HEK293 (cell line): ENCODE data around the gene NCL.

Source experiments
- CTCF ChIA-PET: fragments of 350-600 bp; formaldehyde crosslinking; extraction: SDS; loops from one replicate; lab custom pipeline; 2021; ENCODE audit warnings: antibody characterized with exemption; lab: Yijun Ruan, JAX
- POLR2A ChIA-PET: fragments of 300-600 bp; formaldehyde crosslinking; extraction: SDS; loops from one replicate; lab custom pipeline; 2020; ENCODE audit warnings: antibody characterized with exemption, inconsistent platforms; lab: Yijun Ruan, JAX
- H3K27ac ChIP-seq: fragments of 200-500 bp; sonication (Bioruptor generic); 2 replicates; pipeline ENCODE4 v1.5.1; 2014; ENCODE audit warnings: low read depth, low read length, control low read depth, inconsistent platforms; ENCODE audit errors: extremely low read depth
- H3K36me3 ChIP-seq, 2 experiments: fragments of 200-500 bp in 1 of 2; sonication (Bioruptor generic) in 1 of 2; 1 replicate in 1 of 2; 2 replicates in 1 of 2; pipeline ENCODE4 v1.5.1; 2014 to 2017; ENCODE audit warnings: inconsistent platforms in 2 of 2, low read length in 2 of 2; ENCODE audit not compliant: control insufficient read depth in 2 of 2, insufficient read depth in 1 of 2
- H3K4me1 ChIP-seq: fragments of 200-500 bp; sonication (Bioruptor generic); 2 replicates; pipeline ENCODE4 v1.5.1; 2014; ENCODE audit warnings: mild to moderate bottlenecking, low read length, inconsistent platforms; ENCODE audit not compliant: control insufficient read depth, insufficient read depth
- H3K4me3 ChIP-seq: 2 replicates; pipeline ENCODE4 v1.5.1; 2011; ENCODE audit warnings: low read depth, mild to moderate bottlenecking, control low read depth, low read length, moderate library complexity
- H3K9me3 ChIP-seq: fragments of 200-500 bp; sonication (Bioruptor generic); 2 replicates; pipeline ENCODE4 v1.5.1; 2014; ENCODE audit warnings: low read depth, low read length, inconsistent platforms; ENCODE audit not compliant: control insufficient read depth, insufficient read depth
- GLIS2 ChIP-seq: fragments of 450-650 bp; formaldehyde crosslinking; IDR thresholded peaks from 2 replicates; pipeline ENCODE4 v1.5.1; 2016; ENCODE audit warnings: missing biosample characterization, missing genetic modification characterization
- INSM2 ChIP-seq: fragments of 450-650 bp; formaldehyde crosslinking; IDR thresholded peaks from 2 replicates; pipeline ENCODE4 v1.5.1; 2016; ENCODE audit warnings: missing biosample characterization, missing genetic modification characterization
- KLF16 ChIP-seq: fragments of 450-650 bp; formaldehyde crosslinking; IDR thresholded peaks from 2 replicates; pipeline ENCODE4 v1.5.1; 2017; ENCODE audit warnings: missing biosample characterization, missing genetic modification characterization
- ZEB2 ChIP-seq: fragments of 450-650 bp; formaldehyde crosslinking; IDR thresholded peaks from 2 replicates; pipeline ENCODE4 v1.5.1; 2016; ENCODE audit warnings: missing biosample characterization, missing genetic modification characterization
- ZNF184 ChIP-seq: fragments of 450-650 bp; IDR thresholded peaks from 2 replicates; pipeline ENCODE4 v1.5.1; 2018; ENCODE audit warnings: missing biosample characterization, mild to moderate bottlenecking, missing genetic modification characterization
- ZNF274 ChIP-seq, 2 experiments: fragments of 200-500 bp in 1 of 2; fragments of 450-650 bp in 1 of 2; sonication (Bioruptor generic) in 1 of 2; formaldehyde crosslinking in 1 of 2; IDR thresholded peaks; 2 replicates each; pipeline versions ENCODE4 v1.5.1 to v1.6.1; 2014 to 2016; ENCODE audit warnings: borderline replicate concordance in 1 of 2, inconsistent platforms in 1 of 2, low read length in 1 of 2, missing biosample characterization in 1 of 2, missing genetic modification characterization in 1 of 2
- ZNF302 ChIP-seq: fragments of 450-650 bp; formaldehyde crosslinking; IDR thresholded peaks from 2 replicates; pipeline ENCODE4 v1.5.1; 2016; ENCODE audit warnings: missing biosample characterization, missing genetic modification characterization, low read depth
- ZNF341 ChIP-seq: fragments of 450-650 bp; formaldehyde crosslinking; IDR thresholded peaks from 2 replicates; pipeline ENCODE4; 2016; ENCODE audit warnings: low read depth, missing biosample characterization, missing genetic modification characterization
- ZNF394 ChIP-seq: fragments of 450-650 bp; formaldehyde crosslinking; IDR thresholded peaks from 2 replicates; pipeline ENCODE4 v1.5.1; 2016; ENCODE audit warnings: missing biosample characterization, missing genetic modification characterization, mild to moderate bottlenecking, moderate library complexity, borderline replicate concordance
- ZNF544 ChIP-seq: fragments of 450-650 bp; formaldehyde crosslinking; IDR thresholded peaks from 2 replicates; pipeline ENCODE4 v1.5.0; 2017; ENCODE audit warnings: missing biosample characterization, missing genetic modification characterization
- ZNF548 ChIP-seq: fragments of 450-650 bp; formaldehyde crosslinking; IDR thresholded peaks from 2 replicates; pipeline ENCODE4 v1.5.1; 2016; ENCODE audit warnings: missing biosample characterization, missing genetic modification characterization
- ZNF561 ChIP-seq: fragments of 450-650 bp; IDR thresholded peaks from 2 replicates; pipeline ENCODE4 v1.5.1; 2018; ENCODE audit warnings: missing biosample characterization, missing genetic modification characterization, borderline replicate concordance
- ZNF677 ChIP-seq: fragments of 450-650 bp; IDR thresholded peaks from 2 replicates; pipeline ENCODE4 v1.5.0; 2018; ENCODE audit warnings: missing biosample characterization, mild to moderate bottlenecking, missing genetic modification characterization, moderate library complexity
- TF ChIP-seq, protein P1 (sequence below): fragments of 450-650 bp; formaldehyde crosslinking; IDR thresholded peaks from 2 replicates; pipeline ENCODE4 v1.5.1; 2016; ENCODE audit warnings: missing biosample characterization, missing genetic modification characterization, borderline replicate concordance
- TF ChIP-seq, protein P2 (sequence below): sonication (generic); formaldehyde crosslinking; IDR thresholded peaks from 2 replicates; pipeline ENCODE4 v1.8.1; 2022; ENCODE audit warnings: mild to moderate bottlenecking, moderate library complexity, missing genetic modification reagents
- TF ChIP-seq, protein P3 (sequence below): fragments of 450-650 bp; formaldehyde crosslinking; IDR thresholded peaks from 2 replicates; pipeline ENCODE4 v1.5.1; 2017; ENCODE audit warnings: missing biosample characterization, missing genetic modification characterization

Gene NCL

GRCh38 chr2:231503766-231504165 is 39.5 kb upstream of the NCL start (continued):
- TF ChIP-seq INSM2 (no peak), KLF16 (tag by site-specific recombination) (no peak), ZNF544 (tag by site-specific recombination) (no peak), GLIS2 (tag by site-specific recombination) (no peak), ZNF274 (IDR thresholded peaks at IDR 0.05; ENCODE audit: low read length) (no peak), ZNF274 (tag by site-specific recombination; IDR thresholded peaks at IDR 0.05; ENCODE audit: borderline replicate concordance) (no peak), ZNF184 (no peak)
- TF ChIP-seq, all 188 proteins: peak for 0

- H3K36me3 ChIP-seq, result peaks cover 0 to 18% of the 10 kb centered on the region in 2 experiments; a peak in 1 of 3 replicates
- ChIA-PET CTCF (interaction anchor here (0.6 kb wide), 3 partner anchors 91 to 707 kb away, joined by 3 to 6 read pairs (median 3); no protein-coding TSS in a partner anchor), POLR2A (no interaction called here)
- no peak overlapping the region for H3K27ac ChIP-seq
- H3K4me3 ChIP-seq, result no peak overlapping the region
- H3K9me3 ChIP-seq, result no peaks in the 10 kb centered on the region
- TF ChIP-seq, protein P1, sequence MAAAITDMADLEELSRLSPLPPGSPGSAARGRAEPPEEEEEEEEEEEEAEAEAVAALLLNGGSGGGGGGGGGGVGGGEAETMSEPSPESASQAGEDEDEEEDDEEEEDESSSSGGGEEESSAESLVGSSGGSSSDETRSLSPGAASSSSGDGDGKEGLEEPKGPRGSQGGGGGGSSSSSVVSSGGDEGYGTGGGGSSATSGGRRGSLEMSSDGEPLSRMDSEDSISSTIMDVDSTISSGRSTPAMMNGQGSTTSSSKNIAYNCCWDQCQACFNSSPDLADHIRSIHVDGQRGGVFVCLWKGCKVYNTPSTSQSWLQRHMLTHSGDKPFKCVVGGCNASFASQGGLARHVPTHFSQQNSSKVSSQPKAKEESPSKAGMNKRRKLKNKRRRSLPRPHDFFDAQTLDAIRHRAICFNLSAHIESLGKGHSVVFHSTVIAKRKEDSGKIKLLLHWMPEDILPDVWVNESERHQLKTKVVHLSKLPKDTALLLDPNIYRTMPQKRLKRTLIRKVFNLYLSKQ, result no peak
- TF ChIP-seq, protein P2, sequence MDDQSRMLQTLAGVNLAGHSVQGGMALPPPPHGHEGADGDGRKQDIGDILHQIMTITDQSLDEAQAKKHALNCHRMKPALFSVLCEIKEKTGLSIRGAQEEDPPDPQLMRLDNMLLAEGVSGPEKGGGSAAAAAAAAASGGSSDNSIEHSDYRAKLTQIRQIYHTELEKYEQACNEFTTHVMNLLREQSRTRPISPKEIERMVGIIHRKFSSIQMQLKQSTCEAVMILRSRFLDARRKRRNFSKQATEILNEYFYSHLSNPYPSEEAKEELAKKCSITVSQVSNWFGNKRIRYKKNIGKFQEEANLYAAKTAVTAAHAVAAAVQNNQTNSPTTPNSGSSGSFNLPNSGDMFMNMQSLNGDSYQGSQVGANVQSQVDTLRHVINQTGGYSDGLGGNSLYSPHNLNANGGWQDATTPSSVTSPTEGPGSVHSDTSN (CRISPR knock-in tag), result no peak
- TF ChIP-seq ZNF548 (tag by site-specific recombination) (no peak), ZNF677 (tag by site-specific recombination) (no peak), ZNF341 (tag by site-specific recombination) (no peak), ZNF302 (tag by site-specific recombination) (no peak), ZNF561 (no peak)
- no peaks in the 10 kb centered on the region for H3K4me1 ChIP-seq
Measured at GRCh38 chr2:231502596-231502995, 38.3 kb upstream of the NCL start.

GRCh38 chr2:231497651-231498050 is 33.4 kb upstream of the NCL start:
- Histone ChIP-seq H3K4me1 (no peaks in the 10 kb centered on the region), H3K9me3 (no peaks in the 10 kb centered on the region), H3K27ac (no peak overlapping the region), H3K36me3 (peaks cover 0 to under 1% of the 10 kb centered on the region in 2 experiments; a peak in 1 of 3 replicates), H3K4me3 (no peak overlapping the region)
- POLR2A ChIA-PET, result no interaction called here
- TF ChIP-seq, protein P3, sequence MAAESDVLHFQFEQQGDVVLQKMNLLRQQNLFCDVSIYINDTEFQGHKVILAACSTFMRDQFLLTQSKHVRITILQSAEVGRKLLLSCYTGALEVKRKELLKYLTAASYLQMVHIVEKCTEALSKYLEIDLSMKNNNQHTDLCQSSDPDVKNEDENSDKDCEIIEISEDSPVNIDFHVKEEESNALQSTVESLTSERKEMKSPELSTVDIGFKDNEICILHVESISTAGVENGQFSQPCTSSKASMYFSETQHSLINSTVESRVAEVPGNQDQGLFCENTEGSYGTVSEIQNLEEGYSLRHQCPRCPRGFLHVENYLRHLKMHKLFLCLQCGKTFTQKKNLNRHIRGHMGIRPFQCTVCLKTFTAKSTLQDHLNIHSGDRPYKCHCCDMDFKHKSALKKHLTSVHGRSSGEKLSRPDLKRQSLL (tag by site-specific recombination), result no peak
- TF ChIP-seq ZNF394 (tag by site-specific recombination) (no peak), ZEB2 (no peak)
- CTCF ChIA-PET, result no interaction called here
